MCF 10A (cell line): ENCODE measurements around the gene ARID3B. TPM values are rescaled to one million over a fixed set of nuclear protein-coding genes. Genes with fewer than 3 reads are reported as not detected.

ENCODE experiments used
- BruUV-seq: library from RNA; stranded (reverse); fragments of 400-500 nt; replicated peaks from 2 replicates; lab custom pipeline; 2021; lab: Mats Ljungman, UMichigan
- CTCF ChIA-PET: fragments of 300-600 bp; sonication (Branson Sonifier 250); formaldehyde crosslinking; extraction: SDS; loops from one replicate; lab custom pipeline; 2021; ENCODE audit warnings: antibody characterized with exemption, inconsistent platforms; lab: Yijun Ruan, JAX
- POLR2A ChIA-PET: fragments of 300-600, 350-650 bp; sonication (Branson Sonifier 250); formaldehyde crosslinking; extraction: SDS; loops from one replicate; lab custom pipeline; 2020; ENCODE audit warnings: antibody characterized with exemption, inconsistent platforms; lab: Yijun Ruan, JAX
- DNase-seq: peaks from one replicate; pipeline ENCODE4 v3.0.0-alpha.2; 2018; ENCODE audit not compliant: unreplicated experiment
- H3K27ac Mint-ChIP-seq: one replicate; pipeline ENCODE4 v1.8.0; 2022; ENCODE audit warnings: mild to moderate bottlenecking, low read depth, mixed read lengths; ENCODE audit not compliant: unreplicated experiment
- H3K27me3 Mint-ChIP-seq: one replicate; pipeline ENCODE4 v1.8.0; 2022; ENCODE audit warnings: mixed read lengths; ENCODE audit not compliant: insufficient read depth, unreplicated experiment
- H3K36me3 Mint-ChIP-seq: one replicate; pipeline ENCODE4 v1.8.0; 2022; ENCODE audit warnings: mild to moderate bottlenecking, moderate library complexity, mixed read lengths; ENCODE audit not compliant: insufficient read depth, unreplicated experiment
- H3K4me1 Mint-ChIP-seq: one replicate; pipeline ENCODE4 v1.8.0; 2022; ENCODE audit warnings: mixed read lengths; ENCODE audit not compliant: insufficient read depth, unreplicated experiment
- H3K4me3 Mint-ChIP-seq: one replicate; pipeline ENCODE4 v1.8.0; 2022; ENCODE audit warnings: mild to moderate bottlenecking, moderate library complexity, mixed read lengths; ENCODE audit not compliant: unreplicated experiment
- H3K9me3 Mint-ChIP-seq: one replicate; pipeline ENCODE4 v1.8.0; 2022; ENCODE audit warnings: mixed read lengths; ENCODE audit not compliant: unreplicated experiment
- CTCF ChIP-seq: fragments of 200-600 bp; IDR thresholded peaks from one replicate; pipeline ENCODE4 v1.8.0; 2022; ENCODE audit warnings: antibody characterized with exemption, mild to moderate bottlenecking; ENCODE audit not compliant: unreplicated experiment
- intact Hi-C: fragments of 100-400 bp; cut with micrococcal nuclease; formaldehyde crosslinking; loops from 2 replicates; pipeline ENCODE4 v1.14.1; 2022
- total RNA-seq: library from RNA; stranded (reverse); gene quantifications from 2 replicates; pipeline ENCODE4 v1.2.3, GENCODE V29; 2022

Gene ARID3B
- total RNA-seq, 1 experiment from 2014 or later: 4.7 TPM

GRCh38 chr15:74547616-74548015 lies 6.6 kb downstream of the ARID3B start:
- H3K4me1 Mint-ChIP-seq: peaks cover 20% of the 10 kb centered on the region
- peaks cover 11% of the 10 kb centered on the region for H3K36me3 Mint-ChIP-seq
- BruUV-seq: no TSS peak
- ChIA-PET CTCF (interaction anchor here (0.6 kb wide), 1 partner anchor 15 kb away, joined by 4 read pairs; no protein-coding TSS in a partner anchor), POLR2A (interaction anchor here (1.1 to 3.4 kb wide), 3 partner anchors 10 to 41 kb away, joined by 3 to 20 read pairs (median 8); no protein-coding TSS in a partner anchor)
- DNase-seq: no peak
- no peak overlapping the region for H3K27ac Mint-ChIP-seq
- TF ChIP-seq CTCF: no peak
- intact Hi-C loops: loop anchor here (2.0 kb wide), 2 partner anchors 59 to 173 kb away; no protein-coding TSS in a partner anchor
- H3K4me3 Mint-ChIP-seq: no peak overlapping the region
- H3K9me3 Mint-ChIP-seq: no peaks in the 10 kb centered on the region
- H3K27me3 Mint-ChIP-seq: peaks cover 28% of the 10 kb centered on the region

DNA sequence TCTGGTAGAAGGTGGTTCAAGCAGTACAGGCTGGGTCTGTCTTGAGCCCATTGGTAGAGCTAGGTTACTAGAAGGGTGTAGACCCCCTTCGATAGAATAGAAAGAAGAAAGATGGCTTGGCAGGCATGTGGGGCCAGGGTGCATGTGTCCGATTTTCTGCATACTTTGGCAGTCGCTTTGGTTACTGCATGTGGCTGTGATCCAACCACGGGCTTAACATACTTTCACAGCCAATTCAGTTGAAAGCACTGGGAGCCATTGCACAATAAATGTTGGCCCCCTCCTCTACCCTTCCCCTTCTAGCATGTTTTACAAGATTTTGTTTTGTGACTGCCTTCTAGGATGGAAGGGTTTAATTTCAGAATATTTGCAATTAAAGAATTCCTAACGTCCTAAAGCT lies 7.2 kb downstream of the ARID3B start:
- no peak overlapping the region for H3K27ac Mint-ChIP-seq
- intact Hi-C loops: no loop called here
- H3K4me3 Mint-ChIP-seq: no peak overlapping the region
- H3K36me3 Mint-ChIP-seq: peaks cover 13% of the 10 kb centered on the region
- peaks cover 17% of the 10 kb centered on the region for H3K4me1 Mint-ChIP-seq
- no peaks in the 10 kb centered on the region for H3K9me3 Mint-ChIP-seq
- H3K27me3 Mint-ChIP-seq: peaks cover 21% of the 10 kb centered on the region
- no TSS peak for BruUV-seq
- ChIA-PET POLR2A (interaction anchor here (1.1 kb wide), 1 partner anchor 23 kb away, joined by 3 read pairs; no protein-coding TSS in a partner anchor), CTCF (interaction anchor here (0.5 to 0.8 kb wide), 3 partner anchors 15 to 559 kb away, joined by 3 to 4 read pairs (median 4); no protein-coding TSS in a partner anchor)
- no peak for TF ChIP-seq CTCF
- no peak for DNase-seq

DNA sequence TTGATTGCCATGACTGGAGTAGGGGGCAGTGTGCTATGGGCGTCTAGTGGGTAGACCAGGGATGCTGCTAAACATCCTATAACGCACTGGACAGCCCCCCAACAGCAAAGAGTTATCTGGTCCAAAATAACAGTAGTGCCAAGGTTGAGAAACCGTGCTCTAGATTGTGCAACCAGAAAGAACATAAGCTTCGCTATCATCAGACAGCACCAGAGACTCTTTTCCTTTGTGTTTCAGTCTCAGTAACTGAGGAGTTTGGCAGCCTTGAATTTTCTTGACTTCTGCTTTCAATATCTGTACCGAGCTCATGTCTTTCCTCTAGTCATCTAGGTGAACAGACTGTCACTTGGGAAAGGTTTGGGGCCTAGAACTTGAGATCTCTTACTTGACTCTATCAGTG lies 8.8 kb downstream of the ARID3B start:
- H3K36me3 Mint-ChIP-seq: peaks cover 7% of the 10 kb centered on the region
- H3K27me3 Mint-ChIP-seq: peaks cover 14% of the 10 kb centered on the region
- H3K9me3 Mint-ChIP-seq: no peaks in the 10 kb centered on the region
- no peak for TF ChIP-seq CTCF
- DNase-seq: no peak
- ChIA-PET POLR2A (no interaction called here), CTCF (no interaction called here)
- H3K27ac Mint-ChIP-seq: no peak overlapping the region
- BruUV-seq: no TSS peak
- intact Hi-C loops: no loop called here
- peaks cover 12% of the 10 kb centered on the region for H3K4me1 Mint-ChIP-seq
- no peak overlapping the region for H3K4me3 Mint-ChIP-seq

DNA sequence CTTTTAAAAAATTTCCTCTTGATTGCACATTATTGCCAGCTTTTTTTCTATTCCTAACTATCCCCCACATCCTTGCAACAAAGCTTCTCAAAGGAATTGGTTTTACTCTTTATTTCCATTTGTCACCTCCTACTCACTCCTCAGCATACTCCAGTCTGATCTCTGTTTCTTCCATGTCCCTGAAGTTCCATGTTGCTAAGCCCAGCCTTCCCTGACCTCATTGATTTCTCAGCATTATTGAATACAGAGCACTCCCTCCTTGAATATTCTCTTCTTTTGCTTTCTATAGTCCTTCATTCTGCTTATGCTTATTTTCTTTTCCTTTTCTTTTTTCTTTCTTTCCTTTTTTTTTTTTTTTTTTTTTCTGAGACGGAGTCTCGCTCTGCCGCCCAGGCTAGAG lies 10.7 kb downstream of the ARID3B start:
- peaks cover 14% of the 10 kb centered on the region for H3K27me3 Mint-ChIP-seq
- no peak for DNase-seq
- H3K36me3 Mint-ChIP-seq: peaks cover 7% of the 10 kb centered on the region
- no peak overlapping the region for H3K27ac Mint-ChIP-seq
- H3K4me1 Mint-ChIP-seq: no peaks in the 10 kb centered on the region
- ChIA-PET POLR2A (no interaction called here), CTCF (no interaction called here)
- TF ChIP-seq CTCF: no peak
- H3K9me3 Mint-ChIP-seq: no peaks in the 10 kb centered on the region
- no peak overlapping the region for H3K4me3 Mint-ChIP-seq
- no TSS peak for BruUV-seq
- intact Hi-C loops: no loop called here
